ENCODE measurements around the gene EIF2S1.
"Not testable (repeated sequence)": the region's sequence is repeated elsewhere in the genome, so short reads cannot be mapped to it uniquely, and the experiment has no call there.

The EIF2S1 gene

DNA sequence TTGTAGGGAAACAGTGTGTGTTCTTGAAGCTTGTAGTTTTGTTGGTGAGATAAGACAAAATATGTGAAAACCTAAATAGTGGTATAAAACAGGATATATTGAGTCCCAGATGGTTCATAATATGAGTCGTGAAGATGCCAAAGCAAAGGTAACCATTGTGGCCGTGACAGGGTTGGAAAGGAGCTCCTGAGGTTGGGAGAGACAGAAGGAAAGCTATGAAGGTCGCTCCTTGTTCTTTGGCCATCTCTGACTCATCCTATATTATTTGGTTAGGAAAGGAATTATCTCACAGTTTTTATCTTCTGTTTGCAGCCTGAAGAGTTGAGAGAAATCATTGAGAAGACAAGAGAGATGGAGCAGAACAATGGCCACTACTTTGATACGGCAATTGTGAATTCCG is 27.7 kb upstream of the EIF2S1 start:
- no peak overlapping the region for H3K4me3 ChIP-seq (replicated peaks; ENCODE audit: low read depth, low read length)
- TF ChIP-seq, protein P1, sequence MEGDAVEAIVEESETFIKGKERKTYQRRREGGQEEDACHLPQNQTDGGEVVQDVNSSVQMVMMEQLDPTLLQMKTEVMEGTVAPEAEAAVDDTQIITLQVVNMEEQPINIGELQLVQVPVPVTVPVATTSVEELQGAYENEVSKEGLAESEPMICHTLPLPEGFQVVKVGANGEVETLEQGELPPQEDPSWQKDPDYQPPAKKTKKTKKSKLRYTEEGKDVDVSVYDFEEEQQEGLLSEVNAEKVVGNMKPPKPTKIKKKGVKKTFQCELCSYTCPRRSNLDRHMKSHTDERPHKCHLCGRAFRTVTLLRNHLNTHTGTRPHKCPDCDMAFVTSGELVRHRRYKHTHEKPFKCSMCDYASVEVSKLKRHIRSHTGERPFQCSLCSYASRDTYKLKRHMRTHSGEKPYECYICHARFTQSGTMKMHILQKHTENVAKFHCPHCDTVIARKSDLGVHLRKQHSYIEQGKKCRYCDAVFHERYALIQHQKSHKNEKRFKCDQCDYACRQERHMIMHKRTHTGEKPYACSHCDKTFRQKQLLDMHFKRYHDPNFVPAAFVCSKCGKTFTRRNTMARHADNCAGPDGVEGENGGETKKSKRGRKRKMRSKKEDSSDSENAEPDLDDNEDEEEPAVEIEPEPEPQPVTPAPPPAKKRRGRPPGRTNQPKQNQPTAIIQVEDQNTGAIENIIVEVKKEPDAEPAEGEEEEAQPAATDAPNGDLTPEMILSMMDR (IDR thresholded peaks at IDR 0.05; ENCODE audit: low read depth, low read length, missing control alignments) = no peak
- DNase-seq (ENCODE audit: extremely low read depth, low read depth) = no peak

DNA sequence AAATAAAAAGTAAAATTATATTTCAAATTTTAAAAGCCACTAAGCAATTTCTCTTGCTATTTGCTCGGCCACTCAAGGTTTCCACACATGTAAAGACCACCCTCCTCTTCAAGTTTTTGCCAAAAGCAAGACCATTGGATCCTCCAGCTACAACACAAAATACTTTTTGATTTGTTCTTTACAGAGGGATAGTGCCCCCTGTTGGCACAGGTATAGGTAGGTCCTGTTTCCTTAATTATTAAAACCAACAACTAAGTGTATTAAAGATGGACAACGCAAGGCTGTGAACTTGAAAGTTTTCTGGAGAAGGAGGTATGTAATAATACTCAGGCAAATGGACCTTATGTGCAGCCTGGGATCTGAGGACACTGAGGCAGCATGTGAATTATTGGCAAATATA is 24.3 kb upstream of the EIF2S1 start:
- no peak overlapping the region for H3K4me3 ChIP-seq (replicated peaks; ENCODE audit: low read depth, low read length)
- TF ChIP-seq, protein P1 (IDR thresholded peaks at IDR 0.05; ENCODE audit: low read depth, low read length, missing control alignments) = peak; percentile 46
- DNase-seq (ENCODE audit: extremely low read depth, low read depth) = no peak

DNA sequence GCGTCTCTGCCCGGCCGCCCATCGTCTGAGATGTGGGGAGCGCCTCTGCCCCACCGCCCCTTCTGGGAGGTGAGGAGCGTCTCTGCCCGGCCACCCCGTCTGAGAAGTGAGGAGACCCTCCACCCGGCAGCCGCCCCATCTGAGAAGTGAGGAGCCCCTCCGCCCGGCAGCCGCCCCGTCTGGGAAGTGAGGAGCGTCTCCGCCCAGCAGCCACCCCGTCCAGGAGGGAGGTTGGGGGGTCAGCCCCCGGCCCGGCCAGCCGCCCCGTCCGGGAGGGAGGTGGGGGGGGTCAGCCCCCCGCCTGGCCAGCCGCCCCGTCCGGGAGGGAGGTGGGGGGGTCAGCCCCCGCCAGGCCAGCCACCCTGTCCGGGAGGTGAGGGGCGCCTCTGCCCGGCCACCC is 18.9 kb upstream of the EIF2S1 start:
- DNase-seq (ENCODE audit: extremely low read depth, low read depth); H3K4me3 ChIP-seq (replicated peaks; ENCODE audit: low read depth, low read length): not testable (repeated sequence)

DNA sequence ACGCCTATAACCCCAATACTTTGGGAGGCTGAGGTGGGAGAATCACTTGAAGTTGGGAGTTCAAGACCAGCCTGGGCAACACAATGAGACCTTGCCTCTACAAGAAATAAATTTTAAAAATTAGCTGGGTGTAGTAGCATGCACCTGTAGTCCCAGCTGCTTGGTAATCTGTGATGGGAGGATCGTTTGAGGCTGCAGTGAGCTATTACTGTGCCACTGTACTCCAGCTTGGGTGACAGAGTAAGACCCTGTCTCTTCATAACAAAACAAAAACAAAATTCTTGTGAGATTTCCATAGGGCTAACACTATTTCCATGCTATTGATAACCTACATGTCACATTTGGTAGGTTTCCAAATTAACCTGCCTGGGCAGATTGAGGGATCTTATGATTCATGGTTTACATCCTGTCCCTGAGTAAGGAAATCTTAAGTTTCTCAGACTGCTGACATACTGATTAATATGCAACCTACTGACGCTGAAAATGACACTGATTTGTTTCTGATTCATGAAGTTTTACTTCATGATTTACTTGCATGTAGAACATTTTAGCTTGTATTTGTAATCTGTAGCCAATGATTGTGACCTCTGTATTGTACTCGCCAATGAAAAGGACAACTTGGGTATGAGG is 16.4 kb upstream of the EIF2S1 start:
- H3K4me3 ChIP-seq (replicated peaks; ENCODE audit: low read depth, low read length) = no peak overlapping the region
- no peak for DNase-seq (ENCODE audit: extremely low read depth, low read depth)
- TF ChIP-seq, protein P1 (IDR thresholded peaks at IDR 0.05; ENCODE audit: low read depth, low read length, missing control alignments) = no peak

DNA sequence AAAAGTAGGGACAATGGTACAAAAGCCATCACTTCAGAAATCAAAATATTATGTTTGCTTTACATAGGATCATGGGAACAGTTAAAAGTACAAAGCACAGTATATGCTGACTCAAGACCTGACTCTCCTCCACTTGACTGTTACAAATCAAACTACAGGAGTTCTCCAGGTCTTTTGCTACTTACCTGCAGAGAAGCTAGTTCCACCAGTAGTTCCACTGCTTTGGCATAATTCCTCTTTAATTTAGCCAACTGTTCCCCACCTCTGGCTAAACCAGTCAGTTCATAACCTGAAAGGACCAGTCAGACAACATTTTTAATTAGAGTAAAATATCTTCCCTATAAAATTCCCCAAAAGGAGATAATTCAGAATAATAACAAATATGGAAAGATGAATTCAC is 14.5 kb upstream of the EIF2S1 start:
- DNase-seq (ENCODE audit: extremely low read depth, low read depth) = no peak
- TF ChIP-seq, protein P1 (IDR thresholded peaks at IDR 0.05; ENCODE audit: low read depth, low read length, missing control alignments) = no peak
- no peak overlapping the region for H3K4me3 ChIP-seq (replicated peaks; ENCODE audit: low read depth, low read length)

DNA sequence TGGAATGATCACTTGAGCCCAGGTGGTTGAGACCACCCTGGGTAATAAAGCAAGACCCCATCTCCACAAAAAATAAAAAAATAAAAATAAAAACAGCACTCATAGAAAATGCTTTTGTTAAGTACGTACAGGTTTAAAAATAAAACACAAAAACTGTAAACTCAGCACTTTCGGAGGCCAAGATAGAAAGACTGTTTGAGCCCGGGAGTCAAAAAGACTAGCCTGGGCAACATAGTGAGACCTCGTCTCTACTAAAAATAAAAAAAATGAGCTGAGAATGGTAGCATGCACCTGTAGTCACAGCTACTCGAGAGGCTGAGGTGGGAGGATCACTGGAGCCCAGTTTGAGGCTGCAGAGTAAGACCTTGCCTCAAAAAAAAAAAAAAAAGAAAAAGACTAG is 8.1 kb upstream of the EIF2S1 start:
- TF ChIP-seq, protein P1 (IDR thresholded peaks at IDR 0.05; ENCODE audit: low read depth, low read length, missing control alignments) = no peak
- no peak for DNase-seq (ENCODE audit: extremely low read depth, low read depth)
- H3K4me3 ChIP-seq (replicated peaks; ENCODE audit: low read depth, low read length) = no peak overlapping the region

DNA sequence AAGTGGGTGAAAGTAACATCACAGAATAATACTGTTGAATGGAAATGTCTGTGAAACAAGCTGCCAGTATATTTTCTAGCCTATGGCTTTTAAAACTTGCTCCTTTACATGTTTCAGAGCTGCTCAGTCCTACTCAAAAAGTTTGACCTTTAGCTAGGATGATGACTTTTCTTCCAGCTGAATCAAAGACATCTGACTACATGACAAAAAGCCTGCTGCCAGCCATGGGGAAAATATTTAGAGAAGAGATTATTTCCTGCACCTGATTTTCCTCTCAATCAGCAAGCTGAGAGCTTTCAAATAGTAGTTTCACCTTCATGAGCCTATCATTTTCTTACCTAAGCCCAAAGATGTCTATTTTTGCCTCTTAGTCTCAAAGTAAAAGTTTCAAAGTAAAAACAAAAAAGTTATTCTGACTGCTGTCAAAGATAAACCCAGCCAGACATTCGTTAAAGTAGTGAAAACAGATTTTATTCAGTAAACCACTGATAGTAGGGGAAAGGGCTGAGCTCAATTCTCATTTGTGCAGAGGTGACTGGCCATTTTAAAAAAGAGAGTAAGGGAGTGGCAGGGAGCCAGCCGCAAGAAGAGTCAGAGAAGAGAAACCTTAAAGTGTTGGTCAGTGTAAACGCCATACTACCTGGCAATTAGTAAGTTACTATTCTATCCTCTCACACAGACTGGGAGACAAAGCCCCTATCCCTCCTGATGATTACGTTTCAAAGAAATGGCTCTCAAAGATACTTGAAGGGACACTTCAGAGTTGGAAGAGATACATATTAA is 2.8 kb upstream of the EIF2S1 start:
- TF ChIP-seq, protein P1 (IDR thresholded peaks at IDR 0.05; ENCODE audit: low read depth, low read length, missing control alignments) = no peak
- peak overlapping the region; percentile 97; the same call in 1 of the 2 replicates for H3K4me3 ChIP-seq (replicated peaks; ENCODE audit: low read depth, low read length)
- DNase-seq (ENCODE audit: extremely low read depth, low read depth) = no peak

Measured in HFF-Myc (cell line).